Effector CD4-positive, alpha-beta T cell (primary cell): ENCODE data around the gene SLC24A3.

ENCODE experiments used
- DNase-seq: peaks from one replicate; pipeline ENCODE4 v3.0.0-alpha.2; 2020

SLC24A3 gene

DNA sequence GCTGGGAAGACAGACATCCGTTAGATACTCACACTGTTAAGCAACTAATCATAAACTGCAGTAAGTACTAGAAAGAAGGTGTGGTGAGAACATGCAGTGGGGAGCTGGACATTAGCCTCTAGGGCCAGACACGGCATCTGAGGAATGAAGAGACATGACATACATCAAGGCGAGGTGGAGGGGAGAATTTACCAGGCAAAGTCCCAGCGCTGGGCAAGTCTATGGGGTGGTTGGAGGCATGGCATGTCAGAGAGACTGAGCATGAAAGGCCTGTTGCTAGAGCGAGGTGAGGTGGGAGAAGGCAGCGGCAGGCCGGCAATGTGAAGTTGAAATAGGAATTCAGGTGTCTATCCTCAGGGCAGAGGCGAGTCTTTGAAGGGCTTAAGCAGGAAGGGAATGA lies 31.8 kb downstream of the SLC24A3 start:
- DNase-seq: no peak

DNA sequence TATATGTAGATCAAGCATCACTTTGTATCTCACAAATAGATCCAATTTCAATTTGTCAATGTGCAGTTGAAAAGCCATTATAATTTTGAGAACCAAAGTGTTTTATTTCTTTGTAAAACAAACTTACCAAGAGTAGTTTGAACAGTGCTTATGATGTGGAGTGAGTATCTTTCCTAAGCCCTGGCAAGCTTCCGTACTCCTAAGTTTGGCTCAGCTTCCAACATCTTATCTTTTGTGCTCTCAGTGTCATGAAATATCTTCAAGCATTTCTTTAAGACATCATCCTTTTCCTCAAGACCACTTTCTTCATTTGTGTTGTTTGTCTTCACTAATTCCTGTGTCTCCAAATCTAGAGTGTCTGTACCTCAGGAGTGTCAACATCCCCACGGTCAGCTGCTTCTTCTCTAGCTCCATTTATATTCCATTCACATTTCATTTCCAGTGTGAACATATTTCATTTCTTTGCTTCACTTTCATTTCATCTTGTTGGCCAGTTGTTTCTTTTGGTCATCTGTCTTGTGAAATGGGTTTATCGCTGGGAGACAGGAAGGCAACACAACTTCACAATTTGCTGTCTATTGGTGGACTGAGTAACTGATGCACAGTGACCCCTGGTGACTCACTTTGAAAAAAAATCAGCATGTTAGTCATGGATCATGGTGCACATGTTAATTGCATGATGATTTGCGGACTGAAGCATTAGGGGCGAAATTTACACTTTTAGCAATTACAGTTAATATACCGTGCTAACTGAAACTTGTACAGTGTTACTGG lies 36.9 kb downstream of the SLC24A3 start:
- DNase-seq: no peak

DNA sequence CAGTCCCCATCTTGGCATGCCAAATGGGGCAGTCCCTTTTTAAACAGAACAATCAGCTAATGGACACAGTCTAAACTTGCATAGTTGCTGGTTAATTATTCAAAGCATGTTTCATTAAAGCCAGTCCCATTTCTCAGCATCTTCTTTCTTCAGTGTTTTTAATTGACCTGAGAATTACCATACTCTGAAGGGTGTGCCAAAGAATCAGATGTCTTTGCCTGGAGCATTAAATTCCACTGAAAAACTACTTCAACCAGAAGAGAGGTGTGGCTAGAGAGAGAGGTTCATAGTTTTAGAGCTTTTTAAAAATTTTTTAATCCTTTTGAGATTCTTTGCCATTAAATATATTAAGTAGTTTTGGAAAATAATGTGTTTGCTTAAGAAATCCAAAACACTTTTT lies 37.9 kb downstream of the SLC24A3 start:
- DNase-seq: no peak

DNA sequence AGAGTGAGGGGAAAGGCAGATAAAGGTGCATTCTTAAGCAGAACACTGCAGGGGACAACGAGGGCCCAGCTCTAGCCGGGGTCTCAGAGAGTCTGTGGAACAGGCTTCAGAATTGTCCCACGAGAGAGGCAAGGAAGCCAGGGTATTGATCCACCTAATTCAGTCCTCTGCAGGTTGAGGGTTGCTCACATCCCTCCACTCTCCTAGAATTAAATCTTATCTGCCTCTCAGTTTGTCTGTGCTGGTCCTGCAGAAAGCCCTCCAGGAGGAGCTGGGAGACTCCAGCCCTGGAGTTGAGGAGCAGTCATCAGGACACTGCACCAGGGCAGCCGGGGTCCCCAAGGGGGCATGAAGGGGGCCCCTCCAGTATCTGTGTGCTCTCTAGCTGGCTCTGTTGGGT lies 39.1 kb downstream of the SLC24A3 start:
- no peak for DNase-seq

DNA sequence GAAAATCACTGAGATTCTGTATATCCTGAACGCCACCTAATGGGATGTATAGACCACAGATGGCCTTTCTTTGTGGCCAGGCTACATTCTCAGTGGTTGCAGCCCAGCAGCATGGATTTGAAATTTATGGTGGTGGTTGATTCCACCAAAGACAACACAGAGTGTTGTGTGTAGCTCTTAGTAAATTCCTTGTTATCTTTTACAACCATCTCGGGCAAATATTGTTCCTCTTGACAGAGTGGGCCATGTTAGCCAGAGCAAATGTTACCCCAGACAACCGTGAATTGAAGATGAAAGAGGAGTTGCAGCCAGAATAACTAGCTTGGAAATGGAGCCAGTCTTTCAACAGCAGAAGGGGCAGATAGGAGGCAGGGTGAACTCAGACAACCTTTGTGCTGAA lies 39.5 kb downstream of the SLC24A3 start:
- no peak for DNase-seq

DNA sequence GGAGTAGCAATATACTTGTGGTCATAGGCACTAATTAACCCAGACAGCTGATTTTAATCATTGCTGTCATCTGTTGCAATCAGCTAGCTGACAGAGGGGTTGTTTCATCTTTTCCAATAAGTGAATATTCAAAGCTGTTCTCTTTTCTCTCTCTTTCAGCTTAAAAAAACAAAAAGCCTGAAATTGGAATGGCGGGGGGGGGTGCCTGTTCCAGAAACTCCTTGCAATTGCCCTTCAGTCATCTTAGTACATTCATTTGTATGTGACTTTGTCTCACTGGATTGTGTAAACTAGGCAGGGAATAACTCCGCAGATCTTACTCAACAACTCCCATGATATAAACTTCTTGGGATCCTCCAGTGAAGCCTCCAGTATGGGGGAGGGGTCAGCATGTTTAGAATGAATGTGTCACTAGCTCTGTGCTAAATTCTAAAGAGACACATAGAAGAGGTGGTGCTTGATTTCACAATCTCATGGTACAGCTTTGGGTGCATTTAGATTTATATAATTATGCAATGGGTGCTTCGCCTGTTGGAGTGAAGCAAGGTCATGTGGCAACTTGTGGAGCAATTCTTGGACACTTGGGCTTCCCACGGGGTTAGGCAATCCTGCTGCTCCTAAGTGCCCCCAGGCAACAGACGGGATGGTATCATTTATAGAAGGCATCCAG lies 40.1 kb downstream of the SLC24A3 start:
- DNase-seq: no peak

DNA sequence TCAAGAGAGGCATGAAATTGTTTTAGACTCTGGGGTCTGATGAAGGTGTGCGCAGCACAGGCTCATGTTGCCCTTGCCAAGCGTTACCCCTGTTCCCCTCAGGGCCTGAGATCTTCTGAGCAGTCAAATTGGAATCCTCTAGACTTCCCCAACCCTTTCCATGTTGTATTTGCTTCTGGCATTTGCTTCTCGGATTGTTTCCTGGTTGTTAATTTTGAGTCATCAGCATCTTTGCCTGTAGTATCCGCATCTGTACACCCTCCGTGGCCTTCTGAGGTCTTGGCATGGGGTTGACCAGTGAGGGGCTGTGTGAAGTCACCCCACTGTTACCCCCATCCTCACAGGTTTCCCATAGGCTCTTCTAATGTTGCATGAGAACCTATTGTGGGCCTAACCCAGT lies 40.9 kb downstream of the SLC24A3 start:
- no peak for DNase-seq

DNA sequence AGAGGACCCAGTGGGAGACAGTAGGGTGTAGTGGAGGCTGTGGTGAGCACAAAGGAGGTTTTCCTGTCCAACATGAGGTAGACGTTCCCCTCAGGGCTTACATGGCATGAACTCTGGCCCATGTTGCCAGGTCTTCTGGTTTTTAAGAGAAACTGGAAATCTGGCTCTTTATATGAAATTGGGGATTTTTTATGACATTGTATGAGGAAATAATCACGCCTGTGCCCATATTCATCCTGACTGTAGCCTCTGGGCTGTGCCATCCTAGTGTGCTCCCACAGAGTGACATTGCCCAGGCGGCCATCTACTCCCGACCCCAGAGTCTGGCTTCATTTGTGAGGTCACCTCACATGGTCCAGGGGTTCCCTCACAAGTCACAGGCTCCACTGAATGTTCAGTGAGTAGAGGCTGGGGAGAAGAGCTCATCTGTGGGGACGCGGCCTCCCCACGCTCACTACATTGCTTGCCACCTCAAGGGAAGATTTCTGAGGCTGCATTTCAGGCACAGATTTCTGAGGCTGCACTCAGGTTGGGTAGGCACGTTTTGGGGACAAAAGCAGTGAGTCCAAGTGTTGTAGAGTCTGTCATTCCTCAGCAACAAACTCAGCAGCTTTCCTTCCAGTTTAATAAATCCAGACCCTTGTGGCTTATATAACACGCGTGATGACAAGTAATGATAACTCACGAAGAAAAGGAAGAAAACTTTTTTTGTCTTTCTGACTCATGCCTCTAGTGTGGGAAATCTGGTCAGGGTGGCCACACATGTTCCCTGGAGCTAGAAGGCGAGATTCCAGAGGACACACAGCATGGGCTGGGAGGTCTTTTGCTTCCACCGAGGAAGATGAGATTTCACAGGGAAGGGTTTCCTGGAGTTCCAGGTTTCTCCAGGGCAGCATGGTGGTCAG lies 41.7 kb downstream of the SLC24A3 start:
- DNase-seq: no peak

DNA sequence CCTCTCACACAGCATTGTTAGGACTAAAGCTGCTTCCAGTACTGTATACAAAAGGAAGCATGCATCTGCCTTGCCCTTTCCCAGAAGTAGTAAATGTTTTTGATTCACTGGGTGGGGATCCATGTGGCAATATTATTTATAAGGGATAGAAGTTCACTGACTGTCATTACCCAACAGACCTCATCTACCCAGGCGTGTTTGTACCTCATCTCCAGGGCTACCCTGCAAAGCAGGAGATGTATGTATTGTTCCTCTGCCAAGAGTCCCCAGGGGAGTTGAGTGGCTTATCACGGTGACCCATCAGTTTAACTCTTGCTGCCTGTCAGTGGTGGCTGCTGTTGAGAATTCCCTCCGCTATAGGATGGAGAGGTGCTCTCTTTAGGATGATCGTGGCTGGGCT lies 42.5 kb downstream of the SLC24A3 start:
- DNase-seq: no peak

DNA sequence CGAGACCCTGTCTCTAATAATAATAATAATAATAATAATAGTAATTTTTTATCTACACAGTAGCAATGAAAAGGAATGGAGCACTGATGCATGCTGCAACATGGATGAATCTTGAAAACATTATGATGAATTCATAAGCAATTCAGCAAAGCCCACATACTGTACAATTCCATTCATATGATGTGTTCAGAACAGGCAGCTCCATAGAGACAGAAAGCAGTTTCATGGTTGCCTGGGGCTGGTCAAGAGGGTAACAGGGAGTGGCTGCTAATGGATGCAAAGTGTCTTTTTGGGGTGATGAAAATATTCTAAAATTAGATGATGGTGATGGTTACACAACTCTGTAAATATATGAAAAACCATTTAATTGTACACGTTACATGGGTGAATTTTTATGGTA lies 43.6 kb downstream of the SLC24A3 start:
- no peak for DNase-seq

DNA sequence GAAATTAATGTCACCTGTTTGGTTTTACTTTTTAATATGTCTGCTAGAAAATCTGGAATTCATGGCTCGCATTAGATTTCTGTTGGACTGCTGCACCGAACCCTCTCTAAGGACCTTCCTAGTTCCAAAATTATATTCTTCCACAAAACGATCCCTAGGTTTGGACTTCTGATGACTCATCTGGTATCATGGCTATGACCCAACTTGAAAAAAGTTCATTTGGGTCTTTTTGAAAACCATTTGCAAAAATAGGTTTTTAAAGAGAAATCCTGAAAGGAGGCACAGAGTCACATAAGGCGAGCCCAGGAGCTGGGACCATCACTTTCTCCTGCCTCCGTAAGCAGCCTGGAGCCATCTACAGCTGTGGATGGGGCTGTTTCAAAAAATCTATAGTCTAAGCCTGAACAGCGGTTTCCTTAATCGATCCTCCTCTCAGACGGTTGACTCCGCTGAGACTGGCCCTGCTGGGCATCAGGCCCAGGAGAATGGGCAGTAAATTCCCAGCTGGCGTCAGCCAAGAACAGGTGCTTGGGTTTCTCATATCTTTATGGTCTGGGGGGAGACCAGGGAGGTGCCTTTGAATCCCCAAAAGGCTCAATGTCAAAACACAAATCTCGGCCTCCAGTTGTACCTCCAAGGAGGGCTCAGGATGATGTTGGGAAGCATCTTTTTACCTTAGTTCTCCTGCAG lies 44.6 kb downstream of the SLC24A3 start:
- no peak for DNase-seq

DNA sequence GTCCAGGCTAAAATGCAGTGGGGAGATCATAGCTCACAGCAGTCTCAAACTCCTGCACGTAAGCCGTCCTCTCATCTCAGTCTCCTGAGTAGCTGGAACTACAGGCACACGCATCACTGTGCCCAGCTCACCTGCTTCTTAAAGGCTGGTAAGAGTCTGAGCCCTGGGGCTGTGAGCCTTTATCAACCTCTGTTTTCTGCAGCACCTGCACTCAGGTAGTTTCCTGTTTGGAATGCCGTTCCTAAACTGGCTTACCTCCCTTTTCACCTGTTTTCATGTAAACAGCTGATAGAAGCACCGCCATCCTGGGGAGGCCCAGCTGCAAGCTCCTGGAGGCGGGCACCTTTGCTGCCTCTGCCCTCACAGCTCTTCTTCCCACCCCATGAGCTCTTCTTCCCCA lies 45.4 kb downstream of the SLC24A3 start:
- DNase-seq: no peak

DNA sequence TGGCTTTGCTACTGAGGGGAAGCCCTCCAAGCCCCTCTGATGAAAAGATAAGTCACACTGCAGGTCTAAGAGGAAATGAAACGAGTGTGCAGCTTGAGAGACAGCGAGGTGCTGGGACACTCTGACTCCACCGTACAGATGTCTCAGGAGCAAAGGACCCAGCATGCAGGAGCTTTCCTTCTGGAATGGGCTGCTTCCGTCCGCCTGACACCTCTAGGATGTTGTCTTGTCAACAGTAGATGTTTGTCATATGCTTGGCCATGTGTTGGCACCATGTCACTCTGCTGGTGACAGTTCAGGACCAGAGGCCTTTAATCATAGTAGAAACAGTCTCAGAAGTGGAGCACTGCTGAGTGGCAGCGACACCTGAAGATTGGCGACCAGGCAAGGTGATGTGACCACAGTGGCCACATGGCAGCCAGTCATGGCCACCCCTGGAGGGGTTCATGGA lies 46.7 kb downstream of the SLC24A3 start:
- DNase-seq: no peak

DNA sequence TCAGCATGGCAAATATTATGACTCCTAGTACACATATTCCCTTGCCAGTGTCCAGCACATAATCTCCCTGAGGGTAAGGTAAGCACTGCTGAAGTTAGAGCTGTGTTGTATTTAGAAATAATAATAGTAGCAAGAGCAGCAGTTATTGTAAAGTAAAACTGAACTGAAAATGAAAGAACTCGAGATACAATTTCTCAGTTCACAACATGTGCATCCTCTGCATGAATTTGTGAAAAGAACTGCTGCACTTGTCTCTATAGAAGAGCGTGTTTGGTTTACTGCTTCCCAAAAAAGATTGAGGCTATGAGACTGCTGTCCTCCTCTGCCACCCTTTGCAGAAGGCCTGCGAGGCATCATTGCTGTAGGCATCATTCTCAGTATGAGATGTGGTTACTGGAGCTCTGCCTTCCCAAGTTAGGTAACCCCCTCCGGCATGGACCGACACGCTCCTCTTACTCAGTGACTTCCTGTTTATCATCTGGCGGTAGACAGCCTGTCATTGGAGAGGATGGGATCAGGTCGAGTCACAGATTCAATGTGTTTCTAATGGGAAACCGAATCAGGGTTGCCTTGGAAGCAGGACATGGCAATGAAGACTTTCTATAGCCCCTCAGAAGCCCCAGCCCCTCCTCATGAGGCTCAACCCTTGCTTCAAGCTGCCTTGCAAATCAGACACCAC lies 48.1 kb downstream of the SLC24A3 start:
- no peak for DNase-seq

DNA sequence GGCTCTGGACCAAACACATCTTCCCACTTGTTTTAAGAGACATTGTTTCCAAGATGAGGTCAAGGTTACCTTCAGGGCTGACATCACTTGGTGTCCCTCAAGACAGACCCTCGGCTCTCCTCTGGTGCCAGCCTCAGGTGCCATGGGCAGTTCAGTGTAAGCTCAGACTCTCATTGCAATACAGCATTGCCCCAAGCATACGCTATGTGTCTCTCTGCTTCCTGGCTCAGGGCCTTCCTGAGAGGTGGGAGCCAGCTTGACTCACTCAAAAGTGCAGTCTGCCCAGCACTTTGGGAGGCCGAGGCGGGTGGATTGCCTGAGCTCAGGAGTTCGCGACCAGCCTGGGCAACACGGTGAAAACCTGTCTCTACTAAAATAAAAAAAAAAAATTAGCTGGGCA lies 51.7 kb downstream of the SLC24A3 start:
- DNase-seq: no peak

DNA sequence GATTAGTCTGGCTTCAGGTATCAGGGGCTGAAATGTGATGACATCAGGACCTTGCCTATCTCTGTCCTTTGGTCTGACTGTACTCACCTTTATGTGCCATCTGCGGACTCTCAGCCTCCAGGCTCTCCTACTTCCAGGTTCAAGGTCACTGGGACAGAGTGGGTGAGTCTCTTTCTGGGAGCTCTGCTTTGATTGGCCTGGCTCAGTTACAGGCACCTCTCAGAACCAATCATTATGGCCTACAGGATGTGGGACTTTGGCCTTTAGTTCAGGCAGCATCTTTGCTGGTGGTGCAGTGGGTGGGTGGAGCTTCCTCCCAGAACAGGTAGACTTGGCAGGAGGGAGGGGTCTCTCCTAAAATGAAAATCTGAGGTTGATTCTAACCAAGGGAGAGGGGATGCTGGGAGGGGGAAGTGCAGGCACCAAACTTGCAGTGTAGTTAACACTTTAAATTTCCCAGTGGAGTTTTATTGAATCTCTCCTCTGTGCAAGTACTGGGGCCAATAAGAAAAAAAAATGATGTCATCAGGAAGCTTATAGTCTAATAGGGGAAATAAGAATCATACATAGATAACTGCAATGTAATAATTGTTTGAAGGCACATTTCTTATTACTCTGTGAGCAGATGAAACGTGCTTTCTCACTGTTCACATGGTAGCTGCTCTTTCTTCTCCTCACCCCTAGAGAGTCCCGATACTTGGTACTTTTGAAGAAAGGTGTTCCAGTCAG lies 53.4 kb downstream of the SLC24A3 start:
- DNase-seq: no peak

DNA sequence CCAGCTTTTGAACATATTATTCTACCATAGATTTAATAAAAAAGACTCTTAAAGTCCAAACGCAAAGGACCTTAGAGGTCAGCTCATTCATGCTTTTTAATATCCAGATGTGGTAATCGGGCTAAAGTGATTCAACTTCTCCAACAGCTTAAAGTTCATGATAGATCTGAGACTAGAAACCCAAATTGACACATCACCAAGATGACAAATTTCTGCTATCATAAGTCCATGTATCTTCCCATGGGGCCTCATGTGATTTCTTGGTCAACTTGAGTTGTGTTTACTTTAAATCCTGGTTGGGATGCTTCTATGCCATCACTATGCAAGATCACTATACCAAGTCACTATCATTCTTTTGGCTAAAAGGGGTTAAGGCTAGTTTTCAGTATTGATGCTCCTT lies 56.0 kb downstream of the SLC24A3 start:
- no peak for DNase-seq

DNA sequence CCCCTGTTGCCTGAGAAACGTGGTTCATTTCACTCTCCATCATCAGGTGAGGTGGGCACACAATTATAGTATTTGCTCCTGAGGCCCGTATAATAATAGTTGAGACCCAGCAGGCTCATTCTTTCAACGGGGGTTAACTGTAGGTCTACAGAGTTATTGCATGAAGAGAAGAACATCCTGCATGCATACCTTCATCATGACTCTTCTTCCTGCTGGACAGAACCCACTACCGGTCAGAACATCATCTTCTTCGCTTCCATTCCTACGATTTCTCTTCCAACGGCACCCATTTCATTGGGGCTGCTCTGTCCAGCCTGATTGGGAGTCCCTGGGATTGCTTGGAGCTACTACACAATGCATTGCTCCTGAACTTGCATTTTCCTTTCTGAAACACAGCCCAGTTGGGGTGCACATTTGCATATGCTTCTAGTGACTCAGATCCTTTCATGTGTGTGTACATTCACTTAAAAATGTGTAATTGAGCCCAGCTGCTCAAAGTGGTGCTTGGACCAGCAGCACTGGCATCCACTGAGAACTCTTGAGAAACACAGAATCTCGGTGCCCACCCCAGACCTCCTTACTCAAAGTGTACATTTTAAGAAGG lies 57.4 kb downstream of the SLC24A3 start:
- no peak for DNase-seq

DNA sequence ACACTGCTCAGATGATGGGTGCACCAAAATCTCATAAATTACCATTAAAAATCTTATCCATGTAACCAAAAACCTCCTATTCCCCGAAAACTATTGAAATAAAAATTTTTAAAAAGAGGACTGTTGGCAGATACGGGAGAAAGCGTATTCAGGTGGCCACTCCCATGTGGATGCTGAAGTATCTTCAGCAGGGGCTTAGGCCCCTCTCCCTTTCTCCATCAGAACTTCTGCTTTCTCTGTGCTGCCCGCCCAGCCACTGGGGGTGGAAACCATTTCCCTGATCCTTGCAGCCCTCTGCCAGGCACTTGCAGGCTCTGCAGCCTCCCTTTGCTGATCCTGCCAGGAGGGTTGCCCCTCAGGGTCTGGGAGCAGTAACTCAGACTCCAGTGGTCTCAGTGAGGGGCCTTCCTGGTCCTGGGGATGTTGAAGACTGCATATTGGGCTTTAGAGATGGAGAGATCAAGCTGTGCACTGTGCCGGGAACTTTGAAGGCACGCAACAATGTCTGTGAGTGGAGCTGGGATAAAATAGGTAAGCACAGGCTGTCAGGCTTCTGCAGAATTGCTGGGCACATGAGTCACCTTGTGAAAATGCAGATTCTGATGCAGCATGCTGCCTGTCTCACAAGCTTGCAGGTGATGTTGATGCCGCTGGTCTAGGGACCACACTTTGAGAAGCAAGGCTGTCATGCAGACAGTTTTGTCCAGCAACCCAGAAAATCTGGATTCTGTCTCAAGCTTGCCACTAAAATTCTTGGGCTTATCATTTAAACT lies 59.6 kb downstream of the SLC24A3 start:
- DNase-seq: no peak

DNA sequence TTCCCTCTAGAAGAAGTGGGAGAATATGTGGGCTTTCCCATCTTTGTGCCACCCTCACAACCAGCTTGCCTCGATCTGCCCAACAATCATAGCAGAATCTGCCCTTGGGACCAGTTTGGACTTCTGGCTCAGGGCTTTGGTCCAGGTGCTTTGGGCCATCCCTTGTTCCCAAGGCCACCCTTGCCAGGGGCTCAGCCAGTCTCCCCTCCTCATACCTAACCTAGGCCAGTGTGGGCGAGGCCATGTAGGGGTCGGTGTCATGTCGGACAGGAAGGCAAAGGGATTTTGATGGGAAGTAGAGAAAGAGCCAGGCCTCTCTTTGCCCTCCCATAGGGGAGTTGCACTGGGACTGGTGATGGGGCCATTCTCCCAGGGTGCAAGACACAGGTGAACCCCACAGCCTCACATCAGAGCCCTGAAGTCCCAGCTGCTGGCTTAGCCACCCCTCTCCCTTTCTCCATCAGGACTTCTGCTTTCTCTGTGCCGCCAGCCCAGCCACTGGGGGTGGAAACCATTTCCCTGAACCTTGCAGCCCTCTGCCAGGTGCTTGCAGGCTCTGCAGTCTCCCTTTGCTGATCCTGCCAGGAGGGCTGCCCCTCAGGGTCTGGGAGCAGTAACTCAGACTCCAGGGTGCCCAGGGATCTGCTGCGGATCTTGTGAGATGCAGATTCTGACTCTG lies 60.7 kb downstream of the SLC24A3 start:
- no peak for DNase-seq
